SK-N-SH (cell line): ENCODE data around the gene PTPN6. TPM values are rescaled to one million over a fixed set of nuclear protein-coding genes. Genes with fewer than 3 reads are reported as not detected.

Experiments
- CTCF ChIA-PET: fragments of 300-600, 350-600 bp; formaldehyde crosslinking; extraction: SDS; loops from one replicate; lab custom pipeline; 2021; lab: Yijun Ruan, JAX
- POLR2A ChIA-PET: fragments of 350-600 bp; sonication (Branson Sonifier 250); formaldehyde crosslinking; extraction: SDS; loops from one replicate; lab custom pipeline; 2020; ENCODE audit warnings: antibody characterized with exemption, inconsistent platforms; lab: Yijun Ruan, JAX
- DNase-seq: peaks from one replicate; pipeline ENCODE4 v3.0.0; 2012
- H2AFZ ChIP-seq: fragments of 200-600 bp; sonication (generic); 2 replicates; pipeline ENCODE4 v1.8.1; 2016; ENCODE audit warnings: antibody characterized with exemption, mild to moderate bottlenecking, low read depth
- H3F3A ChIP-seq: fragments of 200-600 bp; sonication (generic); replicated peaks from 2 replicates; pipeline ENCODE3; 2016; ENCODE audit warnings: antibody characterized with exemption, mild to moderate bottlenecking; ENCODE audit not compliant: insufficient read depth
- H3K27ac ChIP-seq, 2 experiments: fragments of 200-500 bp in 1 of 2; fragments of 200-600 bp in 1 of 2; sonication (Bioruptor generic) in 1 of 2; sonication (generic), shearing (Covaris generic) in 1 of 2; 2 replicates each; pipeline versions ENCODE4 v1.5.1 to v1.6.1; 2014 to 2016; ENCODE audit warnings: low read depth in 2 of 2, inconsistent platforms in 1 of 2, low read length in 1 of 2, mild to moderate bottlenecking in 1 of 2, mixed read lengths in 1 of 2
- H3K27me3 ChIP-seq: fragments of 200-600 bp; sonication (generic), shearing (Covaris generic); 2 replicates; pipeline ENCODE4 v1.6.1; 2016; ENCODE audit warnings: mixed run types; ENCODE audit not compliant: insufficient read depth
- H3K36me3 ChIP-seq, 2 experiments: fragments of 200-500 bp in 1 of 2; fragments of 200-600 bp in 1 of 2; sonication (Bioruptor generic) in 1 of 2; sonication (generic) in 1 of 2; replicated peaks in 1 of 2; 2 replicates each; pipeline versions ENCODE3 to v1.5.1; 2014 to 2016; ENCODE audit warnings: low read length in 1 of 2, mild to moderate bottlenecking in 1 of 2; ENCODE audit not compliant: insufficient read depth in 2 of 2, control insufficient read depth in 1 of 2
- H3K4me1 ChIP-seq, 2 experiments: fragments of 200-500 bp in 1 of 2; fragments of 200-600 bp in 1 of 2; sonication (Bioruptor generic) in 1 of 2; sonication (generic), shearing (Covaris generic) in 1 of 2; 2 replicates each; pipeline versions ENCODE4 v1.5.1 to v1.6.1; 2014 to 2016; ENCODE audit warnings: low read depth in 1 of 2, low read length in 1 of 2, mixed run types in 1 of 2; ENCODE audit not compliant: insufficient read depth in 2 of 2, control insufficient read depth in 1 of 2
- H3K4me2 ChIP-seq: fragments of 200-600 bp; sonication (generic), shearing (Covaris generic); 2 replicates; pipeline ENCODE4 v1.6.1; 2017; ENCODE audit warnings: mixed run types
- H3K4me3 ChIP-seq, 2 experiments: fragments of 200-500 bp in 1 of 2; fragments of 200-600 bp in 1 of 2; sonication (Bioruptor generic) in 1 of 2; sonication (generic), shearing (Covaris generic) in 1 of 2; 2 replicates each; pipeline versions ENCODE4 v1.5.1 to v1.8.1; 2014 to 2016; ENCODE audit warnings: low read depth in 2 of 2, inconsistent platforms in 1 of 2, low read length in 1 of 2, mild to moderate bottlenecking in 1 of 2, mixed read lengths in 1 of 2, moderate library complexity in 1 of 2
- H3K79me2 ChIP-seq: fragments of 200-600 bp; sonication (generic); 2 replicates; pipeline ENCODE4 v1.8.1; 2017; ENCODE audit warnings: mild to moderate bottlenecking; ENCODE audit not compliant: insufficient read depth
- H3K9ac ChIP-seq: fragments of 200-600 bp; sonication (generic); 2 replicates; pipeline ENCODE4 v1.6.1; 2017; ENCODE audit warnings: mixed run types
- H3K9me2 ChIP-seq: fragments of 200-600 bp; sonication (generic); 2 replicates; pipeline ENCODE4 v1.6.1; 2017; ENCODE audit warnings: mixed run types
- H3K9me3 ChIP-seq: fragments of 200-600 bp; sonication (generic); 2 replicates; pipeline ENCODE4 v1.6.1; 2017; ENCODE audit warnings: mixed run types, mild to moderate bottlenecking, moderate library complexity
- H4K20me1 ChIP-seq: fragments of 200-600 bp; sonication (generic); 2 replicates; pipeline ENCODE4 v1.6.1; 2017; ENCODE audit warnings: mild to moderate bottlenecking, mixed run types; ENCODE audit not compliant: insufficient read depth
- GATA2 ChIP-seq: sonication (generic); formaldehyde crosslinking; IDR thresholded peaks from 2 replicates; pipeline ENCODE4 v1.5.0; 2020; ENCODE audit warnings: mild to moderate bottlenecking, missing genetic modification reagents
- NRF1 ChIP-seq: IDR thresholded peaks from 2 replicates; pipeline ENCODE4 v1.6.1; 2012; ENCODE audit warnings: low read depth, mild to moderate bottlenecking, low read length
- PBX3 ChIP-seq: IDR thresholded peaks from 2 replicates; pipeline ENCODE4; 2012
- POLR2AphosphoS5 ChIP-seq: IDR thresholded peaks from 2 replicates; pipeline ENCODE4 v1.6.1; 2012; ENCODE audit warnings: low read depth, low read length
- REST ChIP-seq: IDR thresholded peaks from 2 replicates; pipeline ENCODE4 v1.6.1; 2012; ENCODE audit warnings: mild to moderate bottlenecking, low read depth, low read length, moderate library complexity
- RFX5 ChIP-seq: IDR thresholded peaks from 2 replicates; pipeline ENCODE4 v1.6.1; 2012; ENCODE audit warnings: mild to moderate bottlenecking, improper control_type of control experiment, low read length
- TAF1 ChIP-seq: IDR thresholded peaks from 2 replicates; pipeline ENCODE4 v1.6.1; 2012; ENCODE audit warnings: low read depth, mild to moderate bottlenecking, low read length, moderate library complexity, borderline replicate concordance
- TCF12 ChIP-seq: IDR thresholded peaks from 2 replicates; pipeline ENCODE4 v1.4.0; 2012
- YY1 ChIP-seq: IDR thresholded peaks from 2 replicates; pipeline ENCODE4 v1.4.0; 2012; ENCODE audit warnings: low read depth, mild to moderate bottlenecking
- ZBTB33 ChIP-seq: IDR thresholded peaks from 2 replicates; pipeline ENCODE4 v1.4.0; 2012; ENCODE audit warnings: low read depth, borderline replicate concordance
- WGBS: methylation state at CpG from one replicate; pipeline ENCODE4 v1.1.6; 2017; ENCODE audit warnings: low lambda C conversion rate; 5-methylcytosine and 5-hydroxymethylcytosine counted together
- polyA plus RNA-seq, 3 experiments: library from polyadenylated mRNA; depleted of rRNA; stranded (reverse); fragments of >200 nt; gene quantifications; 2 replicates each; pipeline ENCODE4 v1.2.3, GENCODE V29; 2012

The PTPN6 gene
- polyA plus RNA-seq, 1 of the 3 experiments (the other 2 are of a cell fraction), result 0.12 TPM

GRCh38 chr12:6927379-6928021 lies 23.7 kb upstream of the PTPN6 start, which contains the start of gene ATN1 (continued):
- peak; percentile 74 for TF ChIP-seq TAF1
- TF ChIP-seq RFX5, result no peak
- peak; percentile 68 for TF ChIP-seq POLR2AphosphoS5
- no peak for TF ChIP-seq PBX3
- TF ChIP-seq TCF12, result no peak
- no peak for TF ChIP-seq NRF1

GRCh38 chr12:6928022-6928702 lies 23.0 kb upstream of the PTPN6 start:
- H2AFZ ChIP-seq, result no peak overlapping the region
- POLR2A ChIA-PET, result interaction anchor here (0.6 to 7.3 kb wide), 6 partner anchors 10 to 21 kb away, joined by 3 to 82 read pairs (median 6); partner anchors contain the start of genes C12orf57, ENO2 and RNU7-1

More at GRCh38 chr12:6928022-6928702, 23.0 kb upstream of the PTPN6 start:
- 0% methylated on average over 11 of the region's 79 CpGs for WGBS
- peak overlapping the region; percentile 82 to 87 for H3K4me3 ChIP-seq
- peaks cover 46% of the 10 kb centered on the region for H4K20me1 ChIP-seq
- H3K79me2 ChIP-seq, result peaks cover 67% of the 10 kb centered on the region
- peak; percentile 78 for DNase-seq
- no peaks in the 10 kb centered on the region for H3K27me3 ChIP-seq
- TF ChIP-seq GATA2 (no peak), PBX3 (no peak), ZBTB33 (no peak), REST (no peak), YY1 (0 out of 2 replicates have a peak, but pooled peaks have one; percentile 23)
- TF ChIP-seq, all 33 proteins: peak for 1
- peak overlapping the region; percentile 50 to 76; a peak in 3 of 4 replicates for H3K27ac ChIP-seq
- CTCF ChIA-PET, result interaction anchor here (1.1 to 6.7 kb wide), 4 partner anchors 10 to 36 kb away, joined by 3 to 33 read pairs (median 12); partner anchors contain the start of genes C12orf57 and RNU7-1
- peaks cover 33% of the 10 kb centered on the region for H3F3A ChIP-seq
- peaks cover 37 to 38% of the 10 kb centered on the region in 2 experiments for H3K4me1 ChIP-seq
- no peaks in the 10 kb centered on the region for H3K9me3 ChIP-seq
- peaks cover 8 to 25% of the 10 kb centered on the region in 2 experiments for H3K36me3 ChIP-seq
- peak overlapping the region; percentile 95 for H3K4me2 ChIP-seq
- peak overlapping the region; percentile 94 for H3K9ac ChIP-seq
- H3K9me2 ChIP-seq, result no peaks in the 10 kb centered on the region
